Measurements from ENCODE around the gene ALPK3.
"Not testable (repeated sequence)": the region's sequence is repeated elsewhere in the genome, so short reads cannot be mapped to it uniquely, and the experiment has no call there.

ALPK3 gene

GRCh38 chr15:84876269-84876668, 59.1 kb downstream of the ALPK3 start:
- no peak for DNase-seq

- DNase-seq, result not testable (repeated sequence)
Observed at GRCh38 chr15:84877701-84878100, 60.5 kb downstream of the ALPK3 start.

- peak; percentile 17 to 38 for DNase-seq
Observed at GRCh38 chr15:84878504-84878903, 61.3 kb downstream of the ALPK3 start.

- DNase-seq, result no peak
Observed at GRCh38 chr15:84879088-84879780, 62.1 kb downstream of the ALPK3 start.

- no peak for DNase-seq
Observed at GRCh38 chr15:84880007-84880406, 62.9 kb downstream of the ALPK3 start.

- no peak for DNase-seq
Observed at GRCh38 chr15:84880822-84881519, 63.8 kb downstream of the ALPK3 start.

- no peak for DNase-seq
Observed at GRCh38 chr15:84881520-84881830, 64.3 kb downstream of the ALPK3 start.

- DNase-seq, result no peak
Observed at GRCh38 chr15:84883466-84883865, 66.3 kb downstream of the ALPK3 start.

- DNase-seq, result no peak
Observed at GRCh38 chr15:84883916-84884781, 67.0 kb downstream of the ALPK3 start, which contains the start of gene SLC28A1. Gene SLC28A1 (plus strand): TSS chr15:84884662. CDS start chr15:84887761, 3,099 bp downstream.

- no peak for DNase-seq
Observed at GRCh38 chr15:84885801-84886200, 68.6 kb downstream of the ALPK3 start.

- DNase-seq, result no peak
Observed at GRCh38 chr15:84886211-84886983, 69.2 kb downstream of the ALPK3 start.

- no peak for DNase-seq
Observed at GRCh38 chr15:84886984-84887299, 69.8 kb downstream of the ALPK3 start.

GRCh38 chr15:84887938-84888337, 70.8 kb downstream of the ALPK3 start:
- DNase-seq, result no peak

GRCh38 chr15:84888639-84889038, 71.5 kb downstream of the ALPK3 start:
- no peak for DNase-seq

GRCh38 chr15:84889313-84889990, 72.3 kb downstream of the ALPK3 start:
- DNase-seq, result no peak

- no peak for DNase-seq
Observed at GRCh38 chr15:84889991-84890669, 73.0 kb downstream of the ALPK3 start.

GRCh38 chr15:84890670-84891162, 73.6 kb downstream of the ALPK3 start:
- DNase-seq, result no peak

- DNase-seq, result no peak
Observed at GRCh38 chr15:84891339-84891738, 74.2 kb downstream of the ALPK3 start.

GRCh38 chr15:84892786-84893307, 75.7 kb downstream of the ALPK3 start:
- no peak for DNase-seq

- DNase-seq, result no peak
Observed at GRCh38 chr15:84893607-84894006, 76.5 kb downstream of the ALPK3 start.

GRCh38 chr15:84894736-84895425, 77.7 kb downstream of the ALPK3 start:
- no peak for DNase-seq
